Left ventricle myocardium superior (tissue), 1 donor: Measurements from ENCODE around the gene MBP. TPM values are rescaled to one million over a fixed set of nuclear protein-coding genes. Genes with fewer than 3 reads are reported as not detected.
"Not testable (repeated sequence)": the region's sequence is repeated elsewhere in the genome, so short reads cannot be mapped to it uniquely, and the experiment has no call there.

Experiments
- ATAC-seq: fragments of 200-7000 bp; cut with Tn5 transposase; one replicate; pipeline ENCODE4 v1.9.1; 2020; ENCODE audit warnings: mild to moderate bottlenecking, moderate library complexity
- DNase-seq: peaks from one replicate; pipeline ENCODE4 v3.0.0-alpha.2; 2020
- intact Hi-C: fragments of 100-400 bp; cut with micrococcal nuclease; formaldehyde crosslinking; loops from one replicate; pipeline ENCODE4 v1.11.0; 2022
- total RNA-seq: library from RNA; stranded (reverse); fragmentation: NEBNext Ultra II Directional; extraction: Animal tissue kit (Norgen Biotek cat#: 25700); gene quantifications from one replicate; pipeline ENCODE4 v1.2.1, GENCODE V29; 2021
- donor health status: DM: no; HTN: yes; CAD: no; lungs with severe emphysema.

The MBP gene
- total RNA-seq, 1 donor from 2014 or later = 32.7 TPM

- DNase-seq, ATAC-seq, intact Hi-C loops: not testable (repeated sequence)
These were observed 142.1 kb downstream of the MBP start for GRCh38 chr18:76990343-76991020.

DNA sequence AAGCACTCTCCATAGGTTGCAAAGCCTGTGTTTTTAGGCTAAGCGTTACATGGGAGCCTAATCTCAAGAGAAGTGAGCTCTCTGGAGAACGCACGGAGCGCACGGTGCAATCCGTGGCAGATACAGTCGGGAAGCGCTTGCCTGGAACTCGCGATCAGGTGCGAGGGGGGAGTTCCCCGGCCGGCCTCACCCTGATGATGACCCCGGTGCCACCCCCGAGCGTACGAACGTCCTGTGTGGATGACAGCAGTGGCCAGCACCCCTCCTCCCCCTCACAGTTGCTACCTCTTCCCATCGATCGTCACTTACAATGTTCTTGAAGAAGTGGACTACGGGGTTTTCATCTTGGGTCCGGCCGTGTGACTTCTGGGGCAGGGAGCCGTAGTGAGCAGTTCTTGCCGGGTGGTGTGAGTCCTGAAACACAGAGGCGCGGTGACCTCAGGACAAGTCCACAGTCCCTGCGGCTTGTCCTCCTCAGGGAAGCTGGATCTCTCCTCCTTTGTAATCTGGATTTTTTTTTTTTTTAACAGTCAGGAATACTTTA, 142.9 kb downstream of the MBP start:
- ATAC-seq = no peak
- intact Hi-C loops = no loop called here
- no peak for DNase-seq

- no peak for DNase-seq
- intact Hi-C loops = no loop called here
- no peak for ATAC-seq
These were observed 143.5 kb downstream of the MBP start for GRCh38 chr18:76988827-76989646.

GRCh38 chr18:76988031-76988826, 144.4 kb downstream of the MBP start:
- intact Hi-C loops = no loop called here

DNA sequence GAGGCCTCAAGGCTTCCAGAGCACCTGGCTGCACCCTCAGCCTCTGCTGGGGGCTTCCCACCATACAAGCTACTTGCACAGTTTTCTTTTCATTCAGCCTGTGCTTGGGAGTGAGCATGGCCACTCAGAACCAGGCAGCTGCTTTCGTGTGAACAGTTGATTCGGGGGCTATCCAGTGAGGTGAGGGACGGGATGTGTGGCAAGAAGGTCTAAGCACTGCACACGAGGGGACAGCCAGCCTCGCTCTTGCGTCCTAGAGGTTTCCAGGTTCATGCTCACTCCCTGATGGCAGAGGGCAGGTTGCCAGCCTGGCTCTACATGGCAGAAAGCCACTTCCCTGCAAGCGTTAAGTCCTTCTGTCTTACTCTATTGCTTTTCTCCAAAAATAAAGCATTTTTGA, 146.2 kb downstream of the MBP start:
- DNase-seq (no peak), ATAC-seq (no peak)
- intact Hi-C loops = no loop called here

More at GRCh38 chr18:76988031-76988826, 144.4 kb downstream of the MBP start:
- ATAC-seq = peak; percentile 64
- DNase-seq = no peak

DNA sequence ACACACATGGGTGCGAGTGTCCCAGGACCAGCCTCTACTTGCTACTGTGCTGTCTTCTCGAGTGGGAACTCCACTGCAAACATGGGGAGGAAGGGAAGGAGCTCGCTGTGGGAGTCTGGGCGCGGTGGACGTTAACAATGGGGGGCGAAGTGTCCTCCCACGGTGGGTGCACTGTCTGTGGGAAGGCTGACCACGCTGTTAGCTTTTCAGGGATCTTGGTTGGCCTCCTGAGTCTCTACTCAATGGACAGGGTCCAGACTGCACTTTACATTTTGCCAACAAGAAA, 146.7 kb downstream of the MBP start:
- intact Hi-C loops = no loop called here
- DNase-seq = no peak

DNA sequence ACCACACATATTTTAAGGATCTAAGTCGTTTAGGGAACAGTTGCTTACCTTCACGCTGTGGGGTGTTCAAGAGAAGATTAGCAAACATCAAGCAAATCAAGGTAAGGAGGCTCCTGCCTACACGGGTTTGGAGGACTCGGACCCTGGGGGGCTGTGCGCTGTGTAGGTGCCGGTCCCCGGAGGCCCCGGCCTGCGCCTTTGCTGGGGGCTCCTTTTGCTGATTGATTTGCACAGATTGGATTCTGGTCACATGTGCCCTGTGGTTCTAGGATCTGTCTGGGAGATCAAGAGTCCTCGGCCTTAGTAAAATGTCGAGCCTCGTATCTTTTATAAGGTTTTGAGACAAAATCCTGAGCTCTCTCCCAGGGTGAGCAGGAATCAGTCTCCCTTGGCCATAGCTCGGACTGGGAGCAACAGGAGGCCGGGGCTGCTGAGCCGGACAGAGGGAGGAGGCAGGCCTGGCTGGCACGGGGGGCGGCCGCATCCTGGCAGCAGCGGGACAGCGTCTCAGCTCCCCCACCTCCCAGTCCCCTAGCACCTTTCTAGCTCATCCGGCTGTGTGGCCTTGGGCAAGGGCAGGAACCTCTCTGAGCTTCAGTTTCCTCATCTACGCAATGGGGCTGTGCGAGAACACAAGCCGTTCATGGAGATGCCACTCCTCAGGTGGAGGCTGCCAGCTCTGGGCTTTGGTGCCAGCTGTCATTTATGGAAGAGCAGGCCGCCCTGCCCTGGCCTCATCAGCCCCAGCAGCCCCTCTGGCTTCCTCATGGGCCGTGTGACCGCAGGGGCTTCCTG, 147.2 kb downstream of the MBP start:
- ATAC-seq (no peak), DNase-seq (no peak)
- intact Hi-C loops = no loop called here

More for the DNA sequence above, 146.7 kb downstream of the MBP start:
- ATAC-seq = no peak

GRCh38 chr18:76984193-76985155, 148.1 kb downstream of the MBP start:
- DNase-seq (no peak), ATAC-seq (no peak)
- intact Hi-C loops = no loop called here

DNA sequence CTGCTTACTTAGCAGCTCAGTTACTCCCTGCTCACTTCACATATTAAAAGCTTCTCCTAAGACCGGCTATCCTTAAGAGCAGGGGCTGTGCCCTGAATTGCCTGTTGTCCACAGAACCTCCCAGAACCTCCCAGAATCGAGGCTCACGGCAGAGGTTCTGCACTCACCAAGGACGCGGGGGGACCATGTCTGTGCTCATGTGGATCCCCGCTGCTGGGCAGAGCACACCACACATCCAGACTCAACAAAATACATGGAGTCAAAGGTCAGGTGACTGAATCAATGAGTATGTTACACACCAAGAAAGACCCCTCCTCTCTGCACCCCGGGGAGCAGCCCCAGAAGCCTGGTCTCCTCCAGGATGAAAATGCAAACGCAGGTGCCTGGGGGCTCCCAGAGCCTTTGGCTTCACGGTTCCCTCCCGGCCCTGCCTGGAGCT, 149.0 kb downstream of the MBP start:
- intact Hi-C loops = no loop called here
- ATAC-seq = peak; percentile 4
- no peak for DNase-seq

DNA sequence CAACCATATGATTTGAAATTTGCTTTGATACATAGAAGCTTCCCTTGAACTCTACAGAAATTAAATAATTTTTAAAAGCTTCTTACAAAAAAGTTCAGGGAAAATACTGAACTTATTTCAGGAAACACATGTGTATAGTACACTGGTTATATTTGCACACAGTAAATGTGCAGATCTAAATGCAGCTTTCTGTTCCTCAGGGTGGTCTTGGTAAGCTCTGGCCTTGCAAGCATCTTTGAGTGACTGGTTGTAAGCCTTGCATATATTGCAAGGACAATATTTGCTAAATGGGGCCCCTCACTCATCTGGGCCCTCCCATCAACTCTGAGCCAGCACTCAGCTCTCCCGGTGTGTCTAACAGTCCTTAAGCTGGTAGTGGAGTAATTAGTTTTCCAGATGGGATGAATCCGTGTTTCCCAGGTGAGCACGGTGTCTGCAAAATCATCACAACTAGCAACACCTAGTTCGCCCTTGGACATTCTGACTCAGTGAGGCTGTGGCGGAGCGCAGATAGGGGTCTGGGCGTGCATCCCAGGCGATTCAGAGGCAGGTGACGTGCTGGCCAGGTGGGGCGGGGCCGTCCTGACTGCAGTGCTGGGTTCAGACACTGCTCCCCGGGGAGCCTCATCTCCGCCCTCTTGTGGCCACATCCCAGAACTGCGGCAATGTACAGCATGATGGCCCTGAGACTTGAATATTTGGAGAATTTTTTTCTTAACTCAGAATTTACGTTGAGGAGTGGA, 149.6 kb downstream of the MBP start:
- intact Hi-C loops = no loop called here
- ATAC-seq = peak; percentile 93
- DNase-seq = peak; percentile 91

- ATAC-seq = no peak
- intact Hi-C loops = no loop called here
- DNase-seq = no peak
These were observed 150.5 kb downstream of the MBP start for GRCh38 chr18:76982038-76982437.

GRCh38 chr18:76981396-76981968, 151.1 kb downstream of the MBP start:
- intact Hi-C loops = no loop called here
- ATAC-seq (no peak), DNase-seq (no peak)

GRCh38 chr18:76980663-76981395, 151.8 kb downstream of the MBP start:
- DNase-seq (no peak), ATAC-seq (no peak)
- intact Hi-C loops = no loop called here

DNA sequence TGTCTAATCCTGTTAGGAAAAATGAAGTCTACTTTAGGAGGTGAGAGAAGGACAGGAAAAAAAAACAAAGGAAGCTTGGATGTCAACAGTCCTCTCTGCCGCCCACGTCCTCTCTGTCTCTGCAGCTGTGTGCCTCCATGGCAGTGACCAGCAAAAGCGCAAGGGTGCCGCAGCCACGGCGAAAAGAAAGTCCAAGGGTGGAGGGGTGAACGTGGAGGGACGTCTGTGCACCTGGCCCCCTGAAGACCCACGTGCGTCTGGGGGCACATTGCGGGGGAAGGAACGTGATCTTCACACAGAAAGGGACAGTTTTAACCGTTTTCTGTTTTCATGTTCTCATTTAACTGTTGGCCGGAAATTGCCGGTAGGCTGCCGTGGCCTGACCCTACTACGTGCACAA, 152.7 kb downstream of the MBP start:
- ATAC-seq = no peak
- intact Hi-C loops = no loop called here
- no peak for DNase-seq

- ATAC-seq (no peak), DNase-seq (no peak)
- intact Hi-C loops = no loop called here
These were observed 153.4 kb downstream of the MBP start for GRCh38 chr18:76979111-76979751.

- intact Hi-C loops = no loop called here
- DNase-seq = no peak
- ATAC-seq = no peak
These were observed 154.0 kb downstream of the MBP start for GRCh38 chr18:76978616-76979015.
